Smooth muscle cell (in vitro differentiated cells): ENCODE results near the gene LGALS13. TPM values are rescaled to one million over a fixed set of nuclear protein-coding genes. Genes with fewer than 3 reads are reported as not detected.

Experiments used
- DNase-seq: peaks from one replicate; lab custom pipeline; 2025; ENCODE audit not compliant: unreplicated experiment; lab: John Stamatoyannopoulos, UW
- H2AFZ ChIP-seq: fragments of 200-600 bp; sonication (generic); 2 replicates; pipeline ENCODE4 v1.6.0; 2016; ENCODE audit warnings: antibody characterized with exemption, low read depth, mild to moderate bottlenecking
- H3F3A ChIP-seq: fragments of 200-600 bp; sonication (generic); 2 replicates; pipeline ENCODE4 v1.6.0; 2017; ENCODE audit warnings: antibody characterized with exemption, low read depth
- H3K27ac ChIP-seq: fragments of 200-600 bp; sonication (generic); 2 replicates; pipeline ENCODE4 v1.5.1; 2016; ENCODE audit warnings: low read depth, mild to moderate bottlenecking
- H3K27me3 ChIP-seq: fragments of 200-600 bp; sonication (generic); 2 replicates; pipeline ENCODE4 v1.6.1; 2016; ENCODE audit warnings: low read depth, mild to moderate bottlenecking
- H3K36me3 ChIP-seq: fragments of 200-600 bp; sonication (generic); 2 replicates; pipeline ENCODE4 v1.5.1; 2016; ENCODE audit warnings: low read depth
- H3K4me1 ChIP-seq: fragments of 200-600 bp; sonication (generic); 2 replicates; pipeline ENCODE4 v1.5.1; 2016; ENCODE audit warnings: low read depth
- H3K4me2 ChIP-seq: fragments of 200-600 bp; sonication (generic); 2 replicates; pipeline ENCODE4 v1.6.0; 2016; ENCODE audit warnings: mild to moderate bottlenecking
- H3K4me3 ChIP-seq: fragments of 200-600 bp; sonication (generic); 2 replicates; pipeline ENCODE4 v1.5.1; 2016; ENCODE audit warnings: mild to moderate bottlenecking
- H3K79me2 ChIP-seq: fragments of 200-600 bp; sonication (generic); 2 replicates; pipeline ENCODE4 v1.6.0; 2016; ENCODE audit warnings: low read depth, mild to moderate bottlenecking
- H3K9ac ChIP-seq: fragments of 200-600 bp; sonication (generic); 2 replicates; pipeline ENCODE4 v1.6.0; 2016; ENCODE audit warnings: low read depth
- H3K9me3 ChIP-seq: fragments of 200-600 bp; sonication (generic); replicated peaks from 2 replicates; pipeline ENCODE4 v1.5.1; 2016; ENCODE audit warnings: low read depth
- H4K20me1 ChIP-seq: fragments of 200-600 bp; sonication (generic); 2 replicates; pipeline ENCODE4 v1.6.0; 2016; ENCODE audit warnings: low read depth
- CTCF ChIP-seq: fragments of 200-600 bp; sonication (generic); IDR thresholded peaks from 2 replicates; pipeline ENCODE4 v1.5.1; 2017; ENCODE audit warnings: borderline replicate concordance, mild to moderate bottlenecking, antibody characterized with exemption; ENCODE audit not compliant: insufficient read depth, poor library complexity, severe bottlenecking
- WGBS: methylation state at CpG from one replicate; pipeline ENCODE4 v1.1.7; 2016; ENCODE audit warnings: low lambda C conversion rate; 5-methylcytosine and 5-hydroxymethylcytosine counted together
- polyA plus RNA-seq: library from polyadenylated mRNA; unstranded; fragments of >200 nt; fragmentation: Nextera tagmentation; extraction: Ambion mirVana; gene quantifications from 2 replicates; pipeline ENCODE4 v1.2.1, GENCODE V29; 2016
- total RNA-seq: library from RNA; depleted of rRNA; stranded (reverse); fragments of >200 nt; gene quantifications from 2 replicates; pipeline ENCODE4 v1.2.3, GENCODE V29; 2014

The LGALS13 gene
- total and polyA plus RNA-seq, 2 experiments from 2014 or later: not detected

GRCh38 chr19:39587496-39587895 is 14.8 kb upstream of the LGALS13 start:
- H3K4me3 ChIP-seq: no peak overlapping the region
- H3K4me1 ChIP-seq: no peaks in the 10 kb centered on the region
- no peak overlapping the region for H3K9ac ChIP-seq
- H3K4me2 ChIP-seq: no peak overlapping the region
- 60% methylated on average over 4 of the region's 4 CpGs for WGBS
- no peak overlapping the region for H3K27ac ChIP-seq
- H3K36me3 ChIP-seq: no peaks in the 10 kb centered on the region
- H4K20me1 ChIP-seq: no peaks in the 10 kb centered on the region
- DNase-seq: no peak
- H3F3A ChIP-seq: no peaks in the 10 kb centered on the region
- no peaks in the 10 kb centered on the region for H3K27me3 ChIP-seq
- TF ChIP-seq CTCF: no peak
- H3K9me3 ChIP-seq: no peaks in the 10 kb centered on the region
- no peak overlapping the region for H2AFZ ChIP-seq
- no peaks in the 10 kb centered on the region for H3K79me2 ChIP-seq

- no peak overlapping the region for H3K4me3 ChIP-seq
- no peak overlapping the region for H3K4me2 ChIP-seq
- no peak overlapping the region for H2AFZ ChIP-seq
- H3K9ac ChIP-seq: no peak overlapping the region
- H3K79me2 ChIP-seq: no peaks in the 10 kb centered on the region
- no peaks in the 10 kb centered on the region for H3K9me3 ChIP-seq
- no peak for DNase-seq
- TF ChIP-seq CTCF: no peak
- H4K20me1 ChIP-seq: no peaks in the 10 kb centered on the region
- no peaks in the 10 kb centered on the region for H3K27me3 ChIP-seq
- 43% methylated on average over 2 of the region's 2 CpGs for WGBS
- H3K27ac ChIP-seq: no peak overlapping the region
- H3K4me1 ChIP-seq: no peaks in the 10 kb centered on the region
- no peaks in the 10 kb centered on the region for H3K36me3 ChIP-seq
- H3F3A ChIP-seq: no peaks in the 10 kb centered on the region
Measured at GRCh38 chr19:39588066-39588465, 14.3 kb upstream of the LGALS13 start.

GRCh38 chr19:39590265-39590664 is 12.1 kb upstream of the LGALS13 start:
- Histone ChIP-seq H3K9ac (no peak overlapping the region), H3K36me3 (no peaks in the 10 kb centered on the region), H3K9me3 (no peaks in the 10 kb centered on the region), H3K4me3 (no peak overlapping the region), H3K4me2 (no peak overlapping the region), H4K20me1 (no peaks in the 10 kb centered on the region), H3K79me2 (no peaks in the 10 kb centered on the region), H3K4me1 (no peaks in the 10 kb centered on the region), H3F3A (no peaks in the 10 kb centered on the region), H3K27ac (no peak overlapping the region), H2AFZ (no peak overlapping the region), H3K27me3 (no peaks in the 10 kb centered on the region)
- DNase-seq: no peak
- WGBS: 59% methylated on average over 2 of the region's 2 CpGs
- no peak for TF ChIP-seq CTCF

GRCh38 chr19:39592381-39592780 is 9.9 kb upstream of the LGALS13 start:
- TF ChIP-seq CTCF: no peak

More at GRCh38 chr19:39592381-39592780, 9.9 kb upstream of the LGALS13 start:
- H3K4me1 ChIP-seq: no peaks in the 10 kb centered on the region
- no peaks in the 10 kb centered on the region for H3K36me3 ChIP-seq
- no peaks in the 10 kb centered on the region for H3K79me2 ChIP-seq
- no peak for DNase-seq
- no peaks in the 10 kb centered on the region for H3K27me3 ChIP-seq
- H3K27ac ChIP-seq: no peak overlapping the region
- 88% methylated on average over 7 of the region's 7 CpGs for WGBS
- no peak overlapping the region for H3K4me2 ChIP-seq
- H3F3A ChIP-seq: no peaks in the 10 kb centered on the region
- H4K20me1 ChIP-seq: no peaks in the 10 kb centered on the region
- no peak overlapping the region for H2AFZ ChIP-seq
- no peak overlapping the region for H3K9ac ChIP-seq
- H3K4me3 ChIP-seq: no peak overlapping the region
- H3K9me3 ChIP-seq: no peaks in the 10 kb centered on the region
